Neutrophil (primary cell): Measurements from ENCODE around the gene ITGA6.

Source experiments
- H3K27ac ChIP-seq: fragments of 200-600 bp; sonication (generic); 2 replicates; pipeline ENCODE4 v1.5.1; 2016; ENCODE audit warnings: mild to moderate bottlenecking, moderate library complexity
- H3K27me3 ChIP-seq: fragments of 200-600 bp; sonication (generic); 2 replicates; pipeline ENCODE4 v1.6.0; 2016; ENCODE audit warnings: mild to moderate bottlenecking
- H3K36me3 ChIP-seq: fragments of 200-600 bp; sonication (generic); 2 replicates; pipeline ENCODE4 v1.5.1; 2017
- H3K4me1 ChIP-seq, 2 experiments: fragments of 200-600 bp in 1 of 2; sonication (generic) in 1 of 2; 1 replicate in 1 of 2; 2 replicates in 1 of 2; pipeline versions ENCODE4 v1.5.1 to v1.6.1; 2013 to 2016; ENCODE audit warnings: low read depth in 1 of 2, low read length in 1 of 2, mild to moderate bottlenecking in 1 of 2, moderate library complexity in 1 of 2; ENCODE audit not compliant: control insufficient read depth in 1 of 2, insufficient read depth in 1 of 2
- H3K4me3 ChIP-seq, 2 experiments: fragments of 200-600 bp in 1 of 2; sonication (generic) in 1 of 2; 1 replicate in 1 of 2; 2 replicates in 1 of 2; pipeline ENCODE4 v1.5.1; 2013 to 2016; ENCODE audit warnings: low read depth in 1 of 2, low read length in 1 of 2, mild to moderate bottlenecking in 1 of 2, moderate library complexity in 1 of 2
- H3K9me3 ChIP-seq: fragments of 200-600 bp; sonication (generic); 2 replicates; pipeline ENCODE4 v1.5.1; 2016
- CTCF ChIP-seq: fragments of 200-600 bp; sonication (generic); IDR thresholded peaks from 2 replicates; pipeline ENCODE4 v1.5.1; 2016; ENCODE audit warnings: antibody characterized with exemption

ITGA6 gene

DNA sequence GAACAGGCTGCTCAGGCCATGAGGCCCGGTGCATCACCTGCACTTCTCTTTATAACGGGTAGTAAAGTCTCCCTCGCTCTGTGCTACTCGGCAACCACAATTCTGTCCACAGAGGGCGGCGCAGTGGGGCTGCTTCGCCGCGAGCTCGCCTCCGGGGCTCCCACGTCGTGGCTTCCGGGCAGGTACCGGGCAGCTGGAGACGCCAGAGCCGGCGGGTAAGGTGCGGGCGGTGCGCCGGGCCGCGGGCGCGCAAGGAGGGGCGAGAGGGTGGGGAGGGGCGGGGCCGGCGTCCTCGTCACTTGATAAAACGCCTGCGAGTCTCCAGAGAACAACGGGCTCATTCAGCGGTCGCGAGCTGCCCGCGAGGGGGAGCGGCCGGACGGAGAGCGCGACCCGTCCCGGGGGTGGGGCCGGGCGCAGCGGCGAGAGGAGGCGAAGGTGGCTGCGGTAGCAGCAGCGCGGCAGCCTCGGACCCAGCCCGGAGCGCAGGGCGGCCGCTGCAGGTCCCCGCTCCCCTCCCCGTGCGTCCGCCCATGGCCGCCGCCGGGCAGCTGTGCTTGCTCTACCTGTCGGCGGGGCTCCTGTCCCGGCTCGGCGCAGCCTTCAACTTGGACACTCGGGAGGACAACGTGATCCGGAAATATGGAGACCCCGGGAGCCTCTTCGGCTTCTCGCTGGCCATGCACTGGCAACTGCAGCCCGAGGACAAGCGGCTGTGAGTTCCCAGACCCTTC is at the start of gene ITGA6:
Gene ITGA6, plus strand, starts transcription at position 331 of the 734 bp plus-strand sequence.
- H3K27me3 ChIP-seq, result peaks cover 75% of the 10 kb centered on the region
- H3K4me3 ChIP-seq, result peak within 1 kb of the TSS; percentile 76 to 77
- H3K27ac ChIP-seq, result peak within 1 kb of the TSS; percentile 59
- H3K9me3 ChIP-seq, result no peaks in the 10 kb centered on the region
- H3K36me3 ChIP-seq, result no peaks in the 10 kb centered on the region
- peaks cover 31 to 38% of the 10 kb centered on the region in 2 experiments for H3K4me1 ChIP-seq
- no peak for TF ChIP-seq CTCF

DNA sequence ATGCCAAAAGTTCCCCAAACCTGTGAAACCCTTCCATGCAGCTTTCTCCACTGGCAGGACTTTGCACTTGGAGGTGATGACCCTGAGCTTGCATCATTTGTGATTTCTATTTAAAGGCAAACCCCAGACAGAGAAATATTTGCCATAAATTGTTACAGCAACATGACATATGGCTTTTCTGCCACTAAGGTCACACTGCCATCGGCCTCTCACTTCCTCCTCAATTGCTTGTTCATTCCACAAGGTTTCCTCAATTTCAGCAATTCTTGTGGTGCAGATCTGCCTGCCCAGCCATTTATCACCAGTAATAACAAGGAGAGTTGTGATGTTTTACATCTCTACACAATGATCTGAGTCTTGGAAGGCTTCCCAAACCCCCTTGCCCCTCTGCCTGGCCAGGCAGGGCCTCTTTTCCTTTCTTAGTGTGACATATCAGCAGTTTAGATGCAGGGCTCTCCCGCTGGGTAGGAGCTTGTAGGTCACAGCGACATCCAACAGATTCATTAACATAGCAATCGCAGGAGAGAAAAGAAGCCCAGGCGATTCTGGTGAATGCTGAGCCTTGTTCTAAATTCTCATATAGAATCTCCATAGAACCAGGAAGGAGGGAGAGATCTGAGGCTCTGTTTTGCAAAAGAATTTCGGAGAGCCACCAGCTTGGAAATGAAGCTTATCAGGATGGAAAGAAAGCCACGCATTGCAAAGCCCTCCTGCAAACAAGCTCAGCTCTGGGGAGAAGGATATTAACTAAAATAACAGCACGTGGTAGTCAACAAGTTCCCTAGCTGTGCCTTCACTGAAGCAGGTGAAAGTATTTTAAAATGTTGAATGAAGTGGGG is 46.7 kb upstream of the ITGA6 start:
- no peaks in the 10 kb centered on the region for H3K9me3 ChIP-seq
- no peaks in the 10 kb centered on the region for H3K27me3 ChIP-seq
- no peak for TF ChIP-seq CTCF
- H3K27ac ChIP-seq, result no peak overlapping the region
- H3K36me3 ChIP-seq, result no peaks in the 10 kb centered on the region
- no peak overlapping the region for H3K4me3 ChIP-seq
- H3K4me1 ChIP-seq, result peaks cover 0 to 4% of the 10 kb centered on the region in 2 experiments

GRCh38 chr2:172381275-172382027 is 45.9 kb upstream of the ITGA6 start:
- no peak for TF ChIP-seq CTCF
- no peaks in the 10 kb centered on the region for H3K27me3 ChIP-seq
- H3K9me3 ChIP-seq, result no peaks in the 10 kb centered on the region
- H3K27ac ChIP-seq, result no peak overlapping the region
- no peak overlapping the region for H3K4me3 ChIP-seq
- H3K36me3 ChIP-seq, result no peaks in the 10 kb centered on the region
- H3K4me1 ChIP-seq, result peaks cover 0 to 4% of the 10 kb centered on the region in 2 experiments

- H3K27ac ChIP-seq, result no peak overlapping the region
- H3K9me3 ChIP-seq, result no peaks in the 10 kb centered on the region
These were observed 40.0 kb upstream of the ITGA6 start for GRCh38 chr2:172387361-172387760.

More at GRCh38 chr2:172387361-172387760, 40.0 kb upstream of the ITGA6 start:
- H3K4me1 ChIP-seq, result no peaks in the 10 kb centered on the region
- no peaks in the 10 kb centered on the region for H3K36me3 ChIP-seq
- no peaks in the 10 kb centered on the region for H3K27me3 ChIP-seq
- H3K4me3 ChIP-seq, result no peak overlapping the region
- no peak for TF ChIP-seq CTCF
